RWPE2 (cell line): Measurements from ENCODE around the gene EGFR.

ENCODE experiments used
- ATAC-seq: fragments of 200-7000 bp; cut with Tn5 transposase; 3 replicates; pipeline ENCODE4 v1.9.1; 2021; ENCODE audit warnings: low read depth
- DNase-seq: peaks from one replicate; pipeline ENCODE4 v3.0.0-alpha.2; 2020; ENCODE audit warnings: low spot score
- H3K27ac ChIP-seq: fragments of 450-650 bp; 2 replicates; pipeline ENCODE4 v1.5.1; 2017; ENCODE audit warnings: mild to moderate bottlenecking; ENCODE audit not compliant: poor library complexity, severe bottlenecking
- H3K27me3 ChIP-seq: fragments of 250-450 bp; sonication (Bioruptor Pico); 2 replicates; pipeline ENCODE4 v1.5.1; 2021; ENCODE audit warnings: mild to moderate bottlenecking, moderate library complexity; ENCODE audit not compliant: insufficient read depth, poor library complexity, severe bottlenecking
- H3K36me3 ChIP-seq: fragments of 250-450 bp; sonication (Bioruptor Pico); 2 replicates; pipeline ENCODE4 v1.5.1; 2020; ENCODE audit warnings: low read depth, mild to moderate bottlenecking, moderate library complexity
- H3K4me1 ChIP-seq: fragments of 250-450 bp; sonication (Bioruptor Pico); 2 replicates; pipeline ENCODE4 v1.5.1; 2021; ENCODE audit warnings: mild to moderate bottlenecking, moderate library complexity; ENCODE audit not compliant: insufficient read depth, poor library complexity, severe bottlenecking
- H3K4me3 ChIP-seq: fragments of 250-450 bp; sonication (Bioruptor Pico); 2 replicates; pipeline ENCODE4 v1.5.1; 2021; ENCODE audit warnings: mild to moderate bottlenecking, moderate library complexity; ENCODE audit not compliant: severe bottlenecking
- H3K9me3 ChIP-seq: fragments of 250-450 bp; sonication (Bioruptor Pico); 2 replicates; pipeline ENCODE4 v1.5.1; 2021; ENCODE audit warnings: mild to moderate bottlenecking, moderate library complexity; ENCODE audit not compliant: severe bottlenecking
- TF ChIP-seq, protein P1 (sequence below): fragments of 450-650 bp; IDR thresholded peaks from one replicate; pipeline ENCODE4 v1.5.1; 2017; ENCODE audit warnings: mild to moderate bottlenecking, moderate library complexity; ENCODE audit not compliant: poor library complexity, severe bottlenecking

EGFR gene

GRCh38 chr7:55080000-55080623, 61.3 kb downstream of the EGFR start:
- H3K27ac ChIP-seq = peak overlapping the region; percentile 96
- DNase-seq (no peak), ATAC-seq (no peak)

DNA sequence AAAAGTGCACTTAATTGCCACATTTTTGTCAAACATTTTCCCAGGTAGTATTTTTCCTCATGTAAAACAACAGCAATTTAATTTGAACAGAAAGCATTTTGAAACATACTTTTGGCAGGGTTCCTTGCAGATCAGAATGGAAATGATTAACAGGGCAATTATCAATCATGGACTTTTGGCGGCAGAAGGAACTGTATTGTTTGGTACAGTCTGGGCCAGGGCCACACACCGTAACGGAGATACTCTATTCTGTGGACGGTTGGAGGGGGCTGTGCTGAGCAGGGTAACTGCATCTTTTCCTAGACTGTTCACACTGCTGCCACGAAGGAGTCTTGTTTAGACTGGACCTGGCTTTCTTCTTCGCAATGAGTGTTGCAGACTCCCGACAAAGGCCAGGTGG, 62.3 kb downstream of the EGFR start:
- TF ChIP-seq, protein P1, sequence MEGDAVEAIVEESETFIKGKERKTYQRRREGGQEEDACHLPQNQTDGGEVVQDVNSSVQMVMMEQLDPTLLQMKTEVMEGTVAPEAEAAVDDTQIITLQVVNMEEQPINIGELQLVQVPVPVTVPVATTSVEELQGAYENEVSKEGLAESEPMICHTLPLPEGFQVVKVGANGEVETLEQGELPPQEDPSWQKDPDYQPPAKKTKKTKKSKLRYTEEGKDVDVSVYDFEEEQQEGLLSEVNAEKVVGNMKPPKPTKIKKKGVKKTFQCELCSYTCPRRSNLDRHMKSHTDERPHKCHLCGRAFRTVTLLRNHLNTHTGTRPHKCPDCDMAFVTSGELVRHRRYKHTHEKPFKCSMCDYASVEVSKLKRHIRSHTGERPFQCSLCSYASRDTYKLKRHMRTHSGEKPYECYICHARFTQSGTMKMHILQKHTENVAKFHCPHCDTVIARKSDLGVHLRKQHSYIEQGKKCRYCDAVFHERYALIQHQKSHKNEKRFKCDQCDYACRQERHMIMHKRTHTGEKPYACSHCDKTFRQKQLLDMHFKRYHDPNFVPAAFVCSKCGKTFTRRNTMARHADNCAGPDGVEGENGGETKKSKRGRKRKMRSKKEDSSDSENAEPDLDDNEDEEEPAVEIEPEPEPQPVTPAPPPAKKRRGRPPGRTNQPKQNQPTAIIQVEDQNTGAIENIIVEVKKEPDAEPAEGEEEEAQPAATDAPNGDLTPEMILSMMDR = no peak
- Histone ChIP-seq H3K27me3 (no peaks in the 10 kb centered on the region), H3K36me3 (peaks cover 92% of the 10 kb centered on the region), H3K4me3 (no peak overlapping the region), H3K4me1 (peaks cover 52% of the 10 kb centered on the region), H3K27ac (peak overlapping the region; percentile 96), H3K9me3 (no peaks in the 10 kb centered on the region)
- 0 out of 3 replicates have a peak, but pooled peaks have one; percentile 2 for ATAC-seq
- DNase-seq = no peak

More at GRCh38 chr7:55080000-55080623, 61.3 kb downstream of the EGFR start:
- Histone ChIP-seq H3K9me3 (no peaks in the 10 kb centered on the region), H3K36me3 (peaks cover 92% of the 10 kb centered on the region), H3K27me3 (no peaks in the 10 kb centered on the region), H3K4me1 (peaks cover 42% of the 10 kb centered on the region), H3K4me3 (no peak overlapping the region)
- TF ChIP-seq, protein P1 = no peak

DNA sequence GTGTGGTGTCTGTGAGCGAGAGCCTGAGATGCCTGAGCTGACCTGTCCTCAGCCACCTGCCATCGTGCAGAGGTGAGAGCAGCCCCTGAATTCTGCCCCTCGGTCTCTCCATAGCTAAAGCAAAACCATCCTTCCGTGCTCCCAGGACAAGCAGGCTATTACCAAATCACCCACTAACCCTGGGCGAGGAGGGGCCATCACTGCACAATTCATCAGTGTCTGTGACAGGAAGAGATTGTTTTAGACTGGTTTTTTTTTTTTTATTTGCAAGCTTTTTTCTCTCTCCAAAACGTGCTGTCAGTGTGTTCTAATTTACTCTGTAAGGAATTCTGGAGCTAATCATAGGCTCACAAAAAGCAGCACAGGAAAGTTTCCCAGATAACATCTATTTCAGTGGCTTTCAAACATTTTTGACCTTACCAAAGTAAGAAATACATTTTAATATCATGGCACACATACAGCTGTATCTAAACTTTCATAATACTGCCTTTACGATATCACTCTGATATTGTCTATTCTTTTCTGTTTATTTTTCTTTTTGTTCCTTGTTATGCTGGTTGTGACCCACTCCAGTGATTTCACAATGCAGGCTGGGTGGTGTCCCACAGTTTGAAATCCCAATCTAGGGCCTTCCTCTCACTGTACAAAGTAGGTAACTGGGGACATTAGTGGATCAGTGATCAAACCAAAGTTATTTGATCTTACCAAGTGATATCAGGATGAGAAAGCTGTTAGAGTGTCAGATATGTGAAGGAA, 62.8 kb downstream of the EGFR start:
- Histone ChIP-seq H3K27ac (peak overlapping the region; percentile 96), H3K27me3 (no peaks in the 10 kb centered on the region), H3K4me1 (peaks cover 56% of the 10 kb centered on the region), H3K9me3 (no peaks in the 10 kb centered on the region), H3K4me3 (no peak overlapping the region), H3K36me3 (peaks cover 90% of the 10 kb centered on the region)
- TF ChIP-seq, protein P1 = no peak
- DNase-seq = no peak
- ATAC-seq = 0 out of 3 replicates have a peak, but pooled peaks have one; percentile 1

- Histone ChIP-seq H3K27ac (peak overlapping the region; percentile 96), H3K9me3 (no peaks in the 10 kb centered on the region), H3K4me1 (peaks cover 54% of the 10 kb centered on the region), H3K36me3 (peaks cover 90% of the 10 kb centered on the region), H3K4me3 (no peak overlapping the region), H3K27me3 (no peaks in the 10 kb centered on the region)
- TF ChIP-seq, protein P1 = no peak
- DNase-seq (no peak), ATAC-seq (no peak)
Measured at GRCh38 chr7:55082228-55082603, 63.4 kb downstream of the EGFR start.

GRCh38 chr7:55083206-55083605, 64.4 kb downstream of the EGFR start:
- H3K36me3 ChIP-seq = peaks cover 93% of the 10 kb centered on the region
- TF ChIP-seq, protein P1 = no peak
- no peak for ATAC-seq
- H3K27ac ChIP-seq = peak overlapping the region; percentile 61
- no peak overlapping the region for H3K4me3 ChIP-seq
- H3K4me1 ChIP-seq = peaks cover 51% of the 10 kb centered on the region
- H3K27me3 ChIP-seq = no peaks in the 10 kb centered on the region
- no peak for DNase-seq
- no peaks in the 10 kb centered on the region for H3K9me3 ChIP-seq
